HUDEP-2 (cell line): ENCODE data around the gene NEURL2.
A peak's percentile ranks its signal among the peaks of the same experiment; 100 is the strongest.

Experiments
- DNase-seq, 76 experiments: peaks; one replicate each; lab custom pipeline; 2025; ENCODE audit not compliant: unreplicated experiment in 76 of 76; lab: John Stamatoyannopoulos, UW

Gene NEURL2

GRCh38 chr20:45920462-45921336, 29.7 kb upstream of the NEURL2 start:
- no peak for DNase-seq

- no peak for DNase-seq
These were observed 28.8 kb upstream of the NEURL2 start for GRCh38 chr20:45919542-45920399.

GRCh38 chr20:45918779-45919537, 27.9 kb upstream of the NEURL2 start:
- no peak for DNase-seq

- no peak for DNase-seq
These were observed 27.3 kb upstream of the NEURL2 start for GRCh38 chr20:45918182-45918737.

GRCh38 chr20:45917790-45918141, 26.8 kb upstream of the NEURL2 start:
- DNase-seq, result no peak

GRCh38 chr20:45913116-45913515, 22.1 kb upstream of the NEURL2 start:
- no peak for DNase-seq

GRCh38 chr20:45912344-45912682, 21.3 kb upstream of the NEURL2 start:
- no peak for DNase-seq

- DNase-seq, result peak in 16 of 76 experiments; percentile 5 to 44 (median 15)
These were observed 20.7 kb upstream of the NEURL2 start, which contains the start of gene PLTP for GRCh38 chr20:45911486-45912343. TSS of gene PLTP (minus strand) at chr20:45912155. CDS start at chr20:45911452, 703 bp downstream.

GRCh38 chr20:45910670-45911485, 19.9 kb upstream of the NEURL2 start:
- peak; percentile 49 to 100 (median 98) for DNase-seq

GRCh38 chr20:45909817-45910669, 19.0 kb upstream of the NEURL2 start:
- DNase-seq, result no peak

- no peak for DNase-seq
These were observed 18.4 kb upstream of the NEURL2 start for GRCh38 chr20:45909336-45909808.

GRCh38 chr20:45908084-45908483, 17.1 kb upstream of the NEURL2 start:
- DNase-seq, result no peak

GRCh38 chr20:45907219-45907948, 16.4 kb upstream of the NEURL2 start:
- no peak for DNase-seq

GRCh38 chr20:45905505-45906079, 14.6 kb upstream of the NEURL2 start:
- no peak for DNase-seq

GRCh38 chr20:45904583-45905504, 13.8 kb upstream of the NEURL2 start:
- DNase-seq, result no peak

GRCh38 chr20:45902199-45902701, 11.2 kb upstream of the NEURL2 start:
- DNase-seq, result no peak
